ENCODE data around the gene CAMSAP2.

- TF ChIP-seq CTCF (IDR thresholded peaks at IDR 0.05; ENCODE audit: insufficient read depth, low read depth, low read length) (no peak), EZH2 (IDR thresholded peaks at IDR 0.05; ENCODE audit: insufficient read depth, low read length) (no peak)
Observed at GRCh38 chr1:200784576-200784975, 45.9 kb downstream of the CAMSAP2 start.
